ENCODE measurements around the gene EPHA6. TPM values are rescaled to one million over a fixed set of nuclear protein-coding genes. Genes with fewer than 3 reads are reported as not detected.

Gene EPHA6
- total and polyA plus RNA-seq, 2 donors (not counting 1 experiment from before 2014, with no cell fraction given) = not detected

- H3K4me1 Mint-ChIP-seq = no peaks in the 10 kb centered on the region
- ChIA-PET POLR2A (no interaction called here), CTCF (no interaction called here)
- no peak overlapping the region for H3K4me3 Mint-ChIP-seq
- no peak for TF ChIP-seq CTCF (IDR thresholded peaks at IDR 0.05)
- no peak for TF ChIP-seq EZH2 (IDR thresholded peaks at IDR 0.05; ENCODE audit: borderline replicate concordance, insufficient read depth, low read depth, low read length, poor library complexity, severe bottlenecking)
- Histone ChIP-seq H3K4me1 (ENCODE audit: control insufficient read depth in 2 of 2, insufficient read depth in 2 of 2, low read length in 2 of 2) (no peaks in the 10 kb centered on the region), H3K4me3 (ENCODE audit: control extremely low read depth in 1 of 5, extremely low read depth in 1 of 5, insufficient read depth in 1 of 5, low read depth in 2 of 5, low read length in 4 of 5) (no peak overlapping the region), H3K4me2 (replicated peaks; ENCODE audit: low read depth, low read length, poor library complexity, severe bottlenecking) (no peak overlapping the region), H3K36me3 (replicated peaks in 1 of 2; ENCODE audit: control extremely low read depth in 1 of 2, control insufficient read depth in 1 of 2, extremely low read depth in 1 of 2, insufficient read depth in 2 of 2, low read length in 1 of 2) (no peaks in the 10 kb centered on the region), H3K27ac (ENCODE audit: low read length in 2 of 2) (no peak overlapping the region), H3K9me3 (ENCODE audit: control extremely low read depth in 1 of 3, control insufficient read depth in 2 of 3, insufficient read depth in 1 of 3, low read length in 2 of 3) (peaks cover 0 to 8% (median 2%) of the 10 kb centered on the region in 3 donors), H3K79me2 (ENCODE audit: control insufficient read depth, insufficient read depth, low read length) (no peaks in the 10 kb centered on the region), H3K27me3 (replicated peaks in 1 of 4; ENCODE audit: control extremely low read depth in 1 of 4, control insufficient read depth in 3 of 4, insufficient read depth in 4 of 4, low read length in 3 of 4) (no peaks in the 10 kb centered on the region), H2AFZ (ENCODE audit: insufficient read depth, low read depth, low read length, poor library complexity, severe bottlenecking) (no peak overlapping the region), H3K9ac (ENCODE audit: low read length) (no peak overlapping the region), H4K20me1 (ENCODE audit: control insufficient read depth, insufficient read depth, low read length, poor library complexity, severe bottlenecking) (no peaks in the 10 kb centered on the region)
- no peak for DNase-seq
- peaks cover 6% of the 10 kb centered on the region for H3K9me3 Mint-ChIP-seq (ENCODE audit: insufficient read depth)
- no peak overlapping the region for H3K27ac Mint-ChIP-seq
- no peak for ATAC-seq (ENCODE audit: low read depth)
- H3K27me3 Mint-ChIP-seq = no peaks in the 10 kb centered on the region
- WGBS (ENCODE audit: insufficient coverage) = 78% methylated on average over 1 of the region's 1 CpG
- intact Hi-C loops (cut with micrococcal nuclease) = no loop called here
These were observed 575.5 kb downstream of the EPHA6 start for GRCh38 chr3:97389936-97390335.

GRCh38 chr3:97391167-97391566 is 576.8 kb downstream of the EPHA6 start:
- Mint-ChIP-seq H3K4me3 (no peak overlapping the region), H3K27me3 (no peaks in the 10 kb centered on the region), H3K27ac (no peak overlapping the region), H3K4me1 (no peaks in the 10 kb centered on the region), H3K9me3 (ENCODE audit: insufficient read depth) (peaks cover 6% of the 10 kb centered on the region)
- ATAC-seq (ENCODE audit: low read depth) (no peak), DNase-seq (no peak)
- Histone ChIP-seq H3K27ac (ENCODE audit: low read length in 2 of 2) (no peak overlapping the region), H3K79me2 (ENCODE audit: control insufficient read depth, insufficient read depth, low read length) (no peaks in the 10 kb centered on the region), H3K4me2 (replicated peaks; ENCODE audit: low read depth, low read length, poor library complexity, severe bottlenecking) (no peak overlapping the region), H3K9me3 (ENCODE audit: control extremely low read depth in 1 of 3, control insufficient read depth in 2 of 3, insufficient read depth in 1 of 3, low read length in 2 of 3) (peaks cover 0 to 8% (median 2%) of the 10 kb centered on the region in 3 donors), H3K9ac (ENCODE audit: low read length) (no peak overlapping the region), H3K4me1 (ENCODE audit: control insufficient read depth in 2 of 2, insufficient read depth in 2 of 2, low read length in 2 of 2) (no peaks in the 10 kb centered on the region), H3K27me3 (replicated peaks in 1 of 4; ENCODE audit: control extremely low read depth in 1 of 4, control insufficient read depth in 3 of 4, insufficient read depth in 4 of 4, low read length in 3 of 4) (no peaks in the 10 kb centered on the region), H3K36me3 (replicated peaks in 1 of 2; ENCODE audit: control extremely low read depth in 1 of 2, control insufficient read depth in 1 of 2, extremely low read depth in 1 of 2, insufficient read depth in 2 of 2, low read length in 1 of 2) (no peaks in the 10 kb centered on the region), H2AFZ (ENCODE audit: insufficient read depth, low read depth, low read length, poor library complexity, severe bottlenecking) (no peak overlapping the region), H4K20me1 (ENCODE audit: control insufficient read depth, insufficient read depth, low read length, poor library complexity, severe bottlenecking) (no peaks in the 10 kb centered on the region), H3K4me3 (ENCODE audit: control extremely low read depth in 1 of 5, extremely low read depth in 1 of 5, insufficient read depth in 1 of 5, low read depth in 2 of 5, low read length in 4 of 5) (no peak overlapping the region)
- TF ChIP-seq CTCF (IDR thresholded peaks at IDR 0.05) (no peak), EZH2 (IDR thresholded peaks at IDR 0.05; ENCODE audit: borderline replicate concordance, insufficient read depth, low read depth, low read length, poor library complexity, severe bottlenecking) (no peak)
- ChIA-PET POLR2A (no interaction called here), CTCF (no interaction called here)
- intact Hi-C loops (cut with micrococcal nuclease) = no loop called here
- whole genome bisulfite sequencing (ENCODE audit: insufficient coverage) = no CpG with 5 or more reads among the region's 3 CpGs

Data from B cell (primary cell).